Upper lobe of left lung (tissue), 6 donors: ENCODE results near the gene RAPGEF1. TPM values are rescaled to one million over a fixed set of nuclear protein-coding genes. Genes with fewer than 3 reads are reported as not detected.

Experiments used
- ATAC-seq, 2 donors: fragments of 200-7000 bp; cut with Tn5 transposase; one replicate each; pipeline ENCODE4 v1.9.1; 2022; ENCODE audit warnings: mild to moderate bottlenecking in 2 of 2, moderate library complexity in 2 of 2; ENCODE audit not compliant: low FRiP score in 2 of 2
- DNase-seq, 2 donors: peaks; one replicate each; pipeline ENCODE4 v3.0.0-alpha.2; 2019 to 2020
- H3K27ac ChIP-seq, 4 donors: fragments of 200-600 bp; sonication (generic); one replicate each; pipeline ENCODE4 v1.5.1; 2016 to 2019
- H3K27me3 ChIP-seq, 4 donors: fragments of 200-600 bp; sonication (generic); one replicate each; pipeline ENCODE4 v1.5.1; 2017 to 2019
- H3K36me3 ChIP-seq, 4 donors: fragments of 200-600 bp; sonication (generic); one replicate each; pipeline ENCODE4 v1.5.1; 2016 to 2019
- H3K4me1 ChIP-seq, 4 donors: fragments of 200-600 bp; sonication (generic); one replicate each; pipeline ENCODE4 v1.5.1; 2018 to 2019
- H3K4me3 ChIP-seq, 4 donors: fragments of 200-600 bp; sonication (generic); one replicate each; pipeline ENCODE4 v1.5.1; 2017 to 2019; ENCODE audit warnings: mild to moderate bottlenecking in 2 of 4, moderate library complexity in 1 of 4
- H3K9me3 ChIP-seq, 4 donors: fragments of 200-600 bp; sonication (generic); one replicate each; pipeline ENCODE4 v1.5.1; 2018 to 2019
- CTCF ChIP-seq, 6 experiments: fragments of 450-650 bp in 4 of 6; fragments of 200-600 bp in 2 of 6; sonication (generic) in 2 of 6; IDR thresholded peaks; one replicate each; pipeline ENCODE4 v1.5.1; 2016 to 2019; ENCODE audit warnings: antibody characterized with exemption in 6 of 6
- EP300 ChIP-seq, 4 donors: sonication (generic); formaldehyde crosslinking; IDR thresholded peaks; one replicate each; pipeline ENCODE4 v1.5.1; 2017; ENCODE audit warnings: antibody characterized with exemption in 4 of 4, control low read depth in 2 of 4
- POLR2A ChIP-seq, 4 donors: fragments of 450-650 bp; IDR thresholded peaks; one replicate each; pipeline ENCODE4 v1.5.1; 2016 to 2017; ENCODE audit warnings: antibody characterized with exemption in 4 of 4, mild to moderate bottlenecking in 2 of 4
- POLR2AphosphoS5 ChIP-seq, 2 donors: sonication (generic); formaldehyde crosslinking; IDR thresholded peaks; one replicate each; pipeline ENCODE4 v1.5.1; 2017; ENCODE audit warnings: antibody characterized with exemption in 2 of 2
- WGBS, 2 donors: methylation state at CpG; one replicate each; pipeline ENCODE4 v1.1.5; 2017 to 2018; 5-methylcytosine and 5-hydroxymethylcytosine counted together
- total RNA-seq, 6 donors: library from RNA; depleted of rRNA in 4 of 6; stranded (reverse); fragments of >200 nt in 4 of 6; gene quantifications; one replicate each; pipeline versions ENCODE4 v1.1.0 to v1.2.1, GENCODE V29; 2016 to 2021
- donor health status: DM: no; HTN: no; CAD: no; lungs with moderate emphysema.
- donor health status: DM: no; HTN: yes; CAD: no; lungs with severe emphysema.

RAPGEF1 gene
- total RNA-seq, 6 donors from 2014 or later: 82.8 to 161 (median 96.8) TPM

- TF ChIP-seq CTCF (IDR thresholded peaks at IDR 0.05) (no peak), POLR2A (IDR thresholded peaks at IDR 0.05) (no peak), EP300 (IDR thresholded peaks at IDR 0.05) (no peak), POLR2AphosphoS5 (IDR thresholded peaks at IDR 0.05) (no peak)
- WGBS, 2 donors: 70 to 100% methylated on average over 2 to 5 of the region's 8 CpGs
- no peak overlapping the region for H3K4me3 ChIP-seq
- no peaks in the 10 kb centered on the region for H3K9me3 ChIP-seq
- no peaks in the 10 kb centered on the region for H3K27me3 ChIP-seq
- ATAC-seq (no peak), DNase-seq (peak in 1 of 2 donors; percentile 68)
- no peak overlapping the region for H3K27ac ChIP-seq
- peaks cover 26 to 98% (median 87%) of the 10 kb centered on the region in 4 donors for H3K36me3 ChIP-seq
- peaks cover 1 to 18% (median 5%) of the 10 kb centered on the region in 4 donors for H3K4me1 ChIP-seq
Measured at GRCh38 chr9:131579789-131580211, 160.1 kb downstream of the RAPGEF1 start.

- no peaks in the 10 kb centered on the region for H3K27me3 ChIP-seq
- H3K36me3 ChIP-seq: peaks cover 22 to 96% (median 80%) of the 10 kb centered on the region in 4 donors
- H3K9me3 ChIP-seq: no peaks in the 10 kb centered on the region
- H3K27ac ChIP-seq: peak overlapping the region in 1 of 4 donors; percentile 5
- TF ChIP-seq EP300 (IDR thresholded peaks at IDR 0.05) (no peak), CTCF (IDR thresholded peaks at IDR 0.05) (no peak), POLR2AphosphoS5 (IDR thresholded peaks at IDR 0.05) (no peak), POLR2A (IDR thresholded peaks at IDR 0.05) (no peak)
- 70 to 72% methylated on average over 25 to 26 of the region's 26 CpGs for WGBS, 2 donors
- no peak for ATAC-seq
- H3K4me3 ChIP-seq: no peak overlapping the region
- H3K4me1 ChIP-seq: peaks cover 0 to 9% (median 0%) of the 10 kb centered on the region in 4 donors
- DNase-seq: peak in 1 of 2 donors; percentile 70
Measured at GRCh38 chr9:131578731-131579504, 161.0 kb downstream of the RAPGEF1 start.

GRCh38 chr9:131578021-131578420 lies 161.9 kb downstream of the RAPGEF1 start:
- no peak overlapping the region for H3K27ac ChIP-seq
- H3K27me3 ChIP-seq: no peaks in the 10 kb centered on the region
- H3K9me3 ChIP-seq: no peaks in the 10 kb centered on the region
- H3K4me1 ChIP-seq: peaks cover 0 to 8% (median 0%) of the 10 kb centered on the region in 4 donors
- 86 to 93% methylated on average over 10 to 13 of the region's 13 CpGs for WGBS, 2 donors
- no peak for DNase-seq
- H3K4me3 ChIP-seq: no peak overlapping the region
- TF ChIP-seq POLR2A (IDR thresholded peaks at IDR 0.05) (no peak), EP300 (IDR thresholded peaks at IDR 0.05) (no peak), CTCF (IDR thresholded peaks at IDR 0.05) (no peak), POLR2AphosphoS5 (IDR thresholded peaks at IDR 0.05) (no peak)
- H3K36me3 ChIP-seq: peaks cover 16 to 93% (median 72%) of the 10 kb centered on the region in 4 donors
- ATAC-seq: no peak

DNA sequence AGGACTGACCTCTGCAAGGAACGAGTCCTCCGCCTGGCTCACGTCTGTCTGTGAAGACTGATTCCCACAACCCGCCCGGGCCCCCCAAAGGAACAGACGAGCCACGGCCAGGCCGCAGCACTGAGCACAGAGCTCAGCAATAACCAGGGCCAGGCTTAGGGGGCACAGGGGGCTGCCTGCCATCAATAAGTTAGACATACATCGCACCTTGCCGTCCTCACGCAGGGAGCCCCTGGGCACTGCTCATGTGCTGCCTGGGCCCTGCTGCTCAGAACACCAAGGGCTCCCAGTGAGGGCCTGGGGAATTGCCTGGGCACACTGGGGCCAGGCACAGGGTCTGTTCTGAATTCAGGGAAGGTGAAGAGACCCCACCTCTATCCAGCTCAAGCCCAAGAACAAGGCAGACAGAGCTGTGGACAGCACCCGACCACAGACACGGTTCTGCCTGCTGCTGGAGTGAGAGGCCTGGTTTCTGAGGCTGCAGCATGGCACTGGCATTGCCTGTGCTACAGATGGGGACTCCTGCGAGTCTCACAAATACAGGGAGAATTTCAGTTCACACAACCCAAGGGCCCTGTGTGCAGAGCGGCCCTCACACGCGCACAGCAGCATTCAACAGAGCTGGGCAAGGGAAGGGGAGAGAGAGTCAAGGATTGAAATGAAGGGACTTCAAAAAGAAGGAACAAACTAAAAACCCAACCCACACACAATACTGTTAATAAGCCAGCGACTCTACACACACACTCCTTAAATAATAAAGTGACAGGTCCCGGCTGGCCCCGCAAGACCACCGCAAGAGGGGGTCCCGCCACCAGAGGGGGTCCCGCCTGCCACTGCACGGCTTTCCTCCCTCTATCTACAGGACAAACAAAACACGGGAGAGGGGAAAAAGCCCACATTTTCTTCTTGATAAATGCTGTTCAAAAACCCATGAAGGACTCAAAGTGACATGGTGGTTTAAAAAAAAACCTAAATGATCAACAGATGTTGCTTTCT lies 162.6 kb downstream of the RAPGEF1 start:
- H3K27ac ChIP-seq: no peak overlapping the region
- ATAC-seq (no peak), DNase-seq (no peak)
- no peaks in the 10 kb centered on the region for H3K27me3 ChIP-seq
- no peaks in the 10 kb centered on the region for H3K9me3 ChIP-seq
- H3K4me1 ChIP-seq: peaks cover 0 to 8% (median 0%) of the 10 kb centered on the region in 4 donors
- no peak for TF ChIP-seq POLR2A (IDR thresholded peaks at IDR 0.05)
- no peak for TF ChIP-seq CTCF (IDR thresholded peaks at IDR 0.05)
- TF ChIP-seq EP300 (IDR thresholded peaks at IDR 0.05): no peak
- TF ChIP-seq POLR2AphosphoS5 (IDR thresholded peaks at IDR 0.05): no peak
- WGBS, 2 donors: 82 to 86% methylated on average over 20 to 21 of the region's 25 CpGs
- H3K36me3 ChIP-seq: peaks cover 9 to 91% (median 67%) of the 10 kb centered on the region in 4 donors
- no peak overlapping the region for H3K4me3 ChIP-seq
